ENCODE data around the gene CXCL16. TPM values are rescaled to one million over a fixed set of nuclear protein-coding genes. Genes with fewer than 3 reads are reported as not detected.
"Not testable (repeated sequence)": the region's sequence is repeated elsewhere in the genome, so short reads cannot be mapped to it uniquely, and the experiment has no call there.

Gene CXCL16
- total and polyA plus RNA-seq, 2 experiments from 2014 or later = 1.6 to 4.1 TPM

GRCh38 chr17:4715063-4715744 lies 24.5 kb downstream of the CXCL16 start:
- Histone ChIP-seq H2AFZ (no peak overlapping the region), H3K4me2 (ENCODE audit: unreplicated experiment) (no peak overlapping the region), H3K9ac (no peak overlapping the region), H3K4me1 (ENCODE audit: insufficient read depth) (no peaks in the 10 kb centered on the region), H3K9me3 (ENCODE audit: low read depth) (no peaks in the 10 kb centered on the region), H3K4me3 (no peak overlapping the region), H4K20me1 (ENCODE audit: insufficient read depth) (no peaks in the 10 kb centered on the region), H3K9me2 (ENCODE audit: insufficient read depth) (no peaks in the 10 kb centered on the region), H3K36me3 (ENCODE audit: low read depth) (no peaks in the 10 kb centered on the region), H3K27me3 (replicated peaks; ENCODE audit: insufficient read depth) (no peaks in the 10 kb centered on the region), H3K79me2 (ENCODE audit: insufficient read depth) (no peaks in the 10 kb centered on the region), H3F3A (ENCODE audit: insufficient read depth) (no peaks in the 10 kb centered on the region), H3K27ac (no peak overlapping the region)
- DNase-seq = no peak
- in situ Hi-C loops (cut with MboI) = loop anchor here (10.0 kb wide), 1 partner anchor 180 kb away; the partner anchor contains the start of gene C17orf107
- WGBS, 2 experiments (ENCODE audit: low coverage in 1 of 2, low lambda C conversion rate in 2 of 2, missing lambda C conversion rate in 2 of 2) = 64 to 71% methylated on average over 7 to 11 of the region's 11 CpGs
- TF ChIP-seq EZH2phosphoT487 (IDR thresholded peaks at IDR 0.05; ENCODE audit: insufficient read depth, low read depth) = no peak
- TF ChIP-seq EZH2 (IDR thresholded peaks at IDR 0.05; ENCODE audit: insufficient read depth, poor library complexity, severe bottlenecking) = no peak

GRCh38 chr17:4714340-4715062 lies 25.2 kb downstream of the CXCL16 start:
- not testable (repeated sequence) for H3F3A ChIP-seq (ENCODE audit: insufficient read depth); H3K4me1 ChIP-seq (ENCODE audit: insufficient read depth); H3K36me3 ChIP-seq (ENCODE audit: low read depth); H2AFZ ChIP-seq; H3K9me2 ChIP-seq (ENCODE audit: insufficient read depth); H3K27ac ChIP-seq; H3K4me2 ChIP-seq (ENCODE audit: unreplicated experiment); DNase-seq; H3K27me3 ChIP-seq (replicated peaks; ENCODE audit: insufficient read depth); H3K9ac ChIP-seq; H3K4me3 ChIP-seq; H3K9me3 ChIP-seq (ENCODE audit: low read depth); H3K79me2 ChIP-seq (ENCODE audit: insufficient read depth); H4K20me1 ChIP-seq (ENCODE audit: insufficient read depth)
- in situ Hi-C loops (cut with MboI) = loop anchor here (10.0 kb wide), 1 partner anchor 180 kb away; the partner anchor contains the start of gene C17orf107
- WGBS, 2 experiments (ENCODE audit: low coverage in 1 of 2, low lambda C conversion rate in 2 of 2, missing lambda C conversion rate in 2 of 2) = 71 to 72% methylated on average over 6 to 13 of the region's 15 CpGs

- no peak for DNase-seq
- H3K9ac ChIP-seq = no peak overlapping the region
Measured at GRCh38 chr17:4712526-4712925, 27.2 kb downstream of the CXCL16 start.

GRCh38 chr17:4711661-4712181 lies 28.0 kb downstream of the CXCL16 start:
- H3F3A ChIP-seq (ENCODE audit: insufficient read depth) = no peaks in the 10 kb centered on the region
- no peaks in the 10 kb centered on the region for H4K20me1 ChIP-seq (ENCODE audit: insufficient read depth)
- TF ChIP-seq EZH2 (IDR thresholded peaks at IDR 0.05; ENCODE audit: insufficient read depth, poor library complexity, severe bottlenecking) (no peak), EZH2phosphoT487 (IDR thresholded peaks at IDR 0.05; ENCODE audit: insufficient read depth, low read depth) (no peak)
- H3K79me2 ChIP-seq (ENCODE audit: insufficient read depth) = no peaks in the 10 kb centered on the region
- H3K27me3 ChIP-seq (replicated peaks; ENCODE audit: insufficient read depth) = no peaks in the 10 kb centered on the region
- no peak overlapping the region for H3K9ac ChIP-seq
- H3K4me2 ChIP-seq (ENCODE audit: unreplicated experiment) = no peak overlapping the region
- 71 to 72% methylated on average over 6 of the region's 6 CpGs for WGBS, 2 experiments (ENCODE audit: low coverage in 1 of 2, low lambda C conversion rate in 2 of 2, missing lambda C conversion rate in 2 of 2)
- H3K27ac ChIP-seq = no peak overlapping the region
- no peaks in the 10 kb centered on the region for H3K4me1 ChIP-seq (ENCODE audit: insufficient read depth)
- in situ Hi-C loops (cut with MboI) = loop anchor here (10.0 kb wide), 1 partner anchor 183 kb away; the partner anchor contains the start of gene C17orf107
- H3K9me3 ChIP-seq (ENCODE audit: low read depth) = no peaks in the 10 kb centered on the region
- no peak overlapping the region for H2AFZ ChIP-seq
- no peaks in the 10 kb centered on the region for H3K36me3 ChIP-seq (ENCODE audit: low read depth)
- no peak overlapping the region for H3K4me3 ChIP-seq
- DNase-seq = no peak
- no peaks in the 10 kb centered on the region for H3K9me2 ChIP-seq (ENCODE audit: insufficient read depth)

More at GRCh38 chr17:4712526-4712925, 27.2 kb downstream of the CXCL16 start:
- Histone ChIP-seq H2AFZ (no peak overlapping the region), H3K4me2 (ENCODE audit: unreplicated experiment) (no peak overlapping the region), H3K27me3 (replicated peaks; ENCODE audit: insufficient read depth) (no peaks in the 10 kb centered on the region), H3K4me3 (no peak overlapping the region), H3K36me3 (ENCODE audit: low read depth) (no peaks in the 10 kb centered on the region), H4K20me1 (ENCODE audit: insufficient read depth) (no peaks in the 10 kb centered on the region), H3K27ac (no peak overlapping the region), H3K4me1 (ENCODE audit: insufficient read depth) (no peaks in the 10 kb centered on the region), H3K9me3 (ENCODE audit: low read depth) (no peaks in the 10 kb centered on the region), H3F3A (ENCODE audit: insufficient read depth) (no peaks in the 10 kb centered on the region), H3K9me2 (ENCODE audit: insufficient read depth) (no peaks in the 10 kb centered on the region), H3K79me2 (ENCODE audit: insufficient read depth) (no peaks in the 10 kb centered on the region)
- no peak for TF ChIP-seq EZH2phosphoT487 (IDR thresholded peaks at IDR 0.05; ENCODE audit: insufficient read depth, low read depth)
- TF ChIP-seq EZH2 (IDR thresholded peaks at IDR 0.05; ENCODE audit: insufficient read depth, poor library complexity, severe bottlenecking) = no peak
- in situ Hi-C loops (cut with MboI) = loop anchor here (10.0 kb wide), 1 partner anchor 182 kb away; the partner anchor contains the start of gene C17orf107
- 90 to 94% methylated on average over 3 of the region's 3 CpGs for WGBS, 2 experiments (ENCODE audit: low coverage in 1 of 2, low lambda C conversion rate in 2 of 2, missing lambda C conversion rate in 2 of 2)
